Tibial artery (tissue), 4 donors: ENCODE measurements around the gene MVB12A.

Source experiments
- DNase-seq, 2 donors: peaks; one replicate each; pipeline ENCODE4 v3.0.0-alpha.2; 2019
- H3K27ac ChIP-seq, 2 donors: fragments of 200-600 bp; sonication (generic) in 1 of 2; 1 replicate in 1 of 2; 2 replicates in 1 of 2; pipeline ENCODE4 v1.5.1; 2018 to 2019; ENCODE audit warnings: mild to moderate bottlenecking in 1 of 2
- H3K27me3 ChIP-seq, 2 donors: fragments of 200-600 bp; sonication (generic) in 1 of 2; one replicate each; pipeline versions ENCODE4 v1.5.1 to v1.6.0; 2016 to 2019
- H3K36me3 ChIP-seq, 3 donors: fragments of 200-600 bp; sonication (generic) in 2 of 3; one replicate each; pipeline ENCODE4 v1.5.1; 2016 to 2019; ENCODE audit warnings: mild to moderate bottlenecking in 2 of 3
- H3K4me1 ChIP-seq, 4 donors: fragments of 200-600 bp; sonication (generic) in 2 of 4; 1 replicate in 3 of 4; 2 replicates in 1 of 4; pipeline ENCODE4 v1.5.1; 2016 to 2019
- H3K4me3 ChIP-seq, 2 donors: fragments of 200-600 bp; sonication (generic) in 1 of 2; 1 replicate in 1 of 2; 2 replicates in 1 of 2; pipeline ENCODE4 v1.5.1; 2018 to 2019; ENCODE audit warnings: mild to moderate bottlenecking in 2 of 2
- H3K9me3 ChIP-seq, 3 donors: fragments of 200-600 bp; sonication (generic) in 1 of 3; one replicate each; pipeline ENCODE4 v1.5.1; 2016 to 2019
- CTCF ChIP-seq, 2 experiments: fragments of 200-600 bp in 1 of 2; fragments of 450-650 bp in 1 of 2; IDR thresholded peaks; one replicate each; pipeline ENCODE4 v1.5.1; 2017 to 2019; ENCODE audit warnings: antibody characterized with exemption in 2 of 2, mild to moderate bottlenecking in 1 of 2, moderate library complexity in 1 of 2
- intact Hi-C: fragments of 100-400 bp; cut with DNase I; formaldehyde crosslinking; loops from one replicate; pipeline ENCODE4 v1.15.0; 2023; ENCODE audit warnings: low total_unique reads

Gene MVB12A

GRCh38 chr19:17401628-17402027 is 18.2 kb upstream of the MVB12A start:
- Histone ChIP-seq H3K27me3 (peaks cover 0 to 23% of the 10 kb centered on the region in 2 donors), H3K4me1 (peaks cover 0 to 6% (median 0%) of the 10 kb centered on the region in 4 donors), H3K4me3 (no peak overlapping the region), H3K36me3 (no peaks in the 10 kb centered on the region), H3K27ac (no peak overlapping the region), H3K9me3 (no peaks in the 10 kb centered on the region)
- no peak for TF ChIP-seq CTCF (IDR thresholded peaks at IDR 0.05)
- no peak for DNase-seq
- intact Hi-C loops, result no loop called here

GRCh38 chr19:17402982-17403855 is 16.6 kb upstream of the MVB12A start:
- no peaks in the 10 kb centered on the region for H3K36me3 ChIP-seq
- no peak overlapping the region for H3K27ac ChIP-seq
- H3K27me3 ChIP-seq, result peaks cover 0 to 23% of the 10 kb centered on the region in 2 donors
- no peak for DNase-seq
- H3K9me3 ChIP-seq, result no peaks in the 10 kb centered on the region
- peaks cover 0 to 9% (median 0%) of the 10 kb centered on the region in 4 donors for H3K4me1 ChIP-seq
- no peak for TF ChIP-seq CTCF (IDR thresholded peaks at IDR 0.05)
- intact Hi-C loops, result no loop called here
- no peak overlapping the region for H3K4me3 ChIP-seq

GRCh38 chr19:17404015-17404414 is 15.8 kb upstream of the MVB12A start:
- peaks cover 0 to 23% of the 10 kb centered on the region in 2 donors for H3K27me3 ChIP-seq
- peaks cover 0 to 9% (median 0%) of the 10 kb centered on the region in 4 donors for H3K4me1 ChIP-seq
- intact Hi-C loops, result no loop called here
- no peak overlapping the region for H3K27ac ChIP-seq
- no peak for DNase-seq
- no peaks in the 10 kb centered on the region for H3K36me3 ChIP-seq
- no peaks in the 10 kb centered on the region for H3K9me3 ChIP-seq
- TF ChIP-seq CTCF (IDR thresholded peaks at IDR 0.05), result no peak
- no peak overlapping the region for H3K4me3 ChIP-seq

GRCh38 chr19:17404621-17405249 is 15.1 kb upstream of the MVB12A start:
- no peak for DNase-seq
- Histone ChIP-seq H3K4me1 (peaks cover 0 to 9% (median 0%) of the 10 kb centered on the region in 4 donors), H3K27ac (peak overlapping the region in 1 of 2 donors; percentile 25), H3K9me3 (no peaks in the 10 kb centered on the region), H3K4me3 (peak overlapping the region; percentile 28 to 41), H3K27me3 (peaks cover 0 to 23% of the 10 kb centered on the region in 2 donors), H3K36me3 (no peaks in the 10 kb centered on the region)
- intact Hi-C loops, result no loop called here
- no peak for TF ChIP-seq CTCF (IDR thresholded peaks at IDR 0.05)

GRCh38 chr19:17405250-17406045 is 14.4 kb upstream of the MVB12A start, which contains the start of gene BST2:
Gene BST2, minus strand, starts transcription at chr19:17405630. Its CDS starts 55 bp downstream, at chr19:17405575.
- Histone ChIP-seq H3K27me3 (peaks cover 0 to 18% of the 10 kb centered on the region in 2 donors), H3K27ac (peak within 1 kb of the TSS in 1 of 2 donors; percentile 25), H3K36me3 (no peaks in the 10 kb centered on the region), H3K9me3 (no peaks in the 10 kb centered on the region), H3K4me3 (peak within 1 kb of the TSS; percentile 29 to 41), H3K4me1 (peaks cover 0 to 9% (median 0%) of the 10 kb centered on the region in 4 donors)
- peak in 1 of 2 donors; percentile 60 for DNase-seq
- no peak for TF ChIP-seq CTCF (IDR thresholded peaks at IDR 0.05)
- intact Hi-C loops, result no loop called here
